SH-SY5Y (cell line): ENCODE data around the gene LRP1.

Experiments
- GATA2 ChIP-seq: IDR thresholded peaks from 2 replicates; pipeline ENCODE4 v1.6.1; 2011; ENCODE audit warnings: mild to moderate bottlenecking, low read depth, low read length
- GATA3 ChIP-seq: IDR thresholded peaks from 2 replicates; pipeline ENCODE4 v1.6.1; 2011; ENCODE audit warnings: low read depth, mild to moderate bottlenecking, low read length, moderate library complexity

DNA sequence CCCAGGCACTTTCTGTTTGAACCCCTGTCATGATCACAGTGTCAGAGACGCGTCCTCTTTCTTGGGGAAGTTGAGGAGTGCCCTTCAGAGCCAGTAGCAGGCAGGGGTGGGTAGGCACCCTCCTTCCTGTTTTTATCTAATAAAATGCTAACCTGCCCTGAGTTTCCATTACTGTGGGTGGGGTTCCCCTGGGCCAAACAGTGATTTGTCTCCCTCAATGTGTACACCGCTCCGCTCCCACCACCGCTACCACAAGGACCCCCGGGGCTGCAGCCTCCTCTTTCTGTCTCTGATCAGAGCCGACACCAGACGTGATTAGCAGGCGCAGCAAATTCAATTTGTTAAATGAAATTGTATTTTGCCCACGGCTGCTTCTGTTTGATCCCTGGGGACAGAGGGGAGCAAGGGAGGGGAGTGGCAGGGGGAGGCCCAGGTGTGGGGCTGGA lies 106.3 kb downstream of the LRP1 start:
- TF ChIP-seq GATA2 (no peak), GATA3 (no peak)
